Measurements from ENCODE around the gene CCDC77.

The CCDC77 gene

GRCh38 chr12:449203-449602, 47.8 kb downstream of the CCDC77 start:
- Histone ChIP-seq H3K9ac (ENCODE audit: low read length) (no peak overlapping the region), H3K4me3 (ENCODE audit: low read depth, low read length, poor library complexity, severe bottlenecking) (no peak overlapping the region), H3K4me1 (ENCODE audit: insufficient read depth, low read length, severe bottlenecking) (no peaks in the 10 kb centered on the region), H3K9me3 (ENCODE audit: low read length) (peaks cover 4% of the 10 kb centered on the region; the same call in 1 of the 2 replicates), H3K27me3 (ENCODE audit: insufficient read depth, low read length) (peaks cover 4% of the 10 kb centered on the region; the same call in 1 of the 2 replicates), H2AFZ (ENCODE audit: low read length) (no peak overlapping the region), H3K36me3 (ENCODE audit: insufficient read depth, low read length) (no peaks in the 10 kb centered on the region), H4K20me1 (ENCODE audit: insufficient read depth, low read length) (no peaks in the 10 kb centered on the region), H3K9me2 (ENCODE audit: low read depth, low read length) (no peaks in the 10 kb centered on the region), H3F3A (ENCODE audit: insufficient read depth, low read length) (no peaks in the 10 kb centered on the region), H3K27ac (ENCODE audit: low read depth, low read length, poor library complexity, severe bottlenecking) (no peak overlapping the region), H3K79me2 (ENCODE audit: insufficient read depth, low read length) (no peaks in the 10 kb centered on the region), H3K4me2 (ENCODE audit: low read length) (no peak overlapping the region)
- TF ChIP-seq EZH2 (IDR thresholded peaks at IDR 0.05; ENCODE audit: borderline replicate concordance, low read length) (no peak), CTCF (IDR thresholded peaks at IDR 0.05; ENCODE audit: low read length) (no peak)

- Histone ChIP-seq H3K27me3 (ENCODE audit: insufficient read depth, low read length) (peaks cover 4% of the 10 kb centered on the region; the same call in 1 of the 2 replicates), H2AFZ (ENCODE audit: low read length) (no peak overlapping the region), H3K4me3 (ENCODE audit: low read depth, low read length, poor library complexity, severe bottlenecking) (no peak overlapping the region), H3K27ac (ENCODE audit: low read depth, low read length, poor library complexity, severe bottlenecking) (no peak overlapping the region), H3K4me1 (ENCODE audit: insufficient read depth, low read length, severe bottlenecking) (no peaks in the 10 kb centered on the region), H3F3A (ENCODE audit: insufficient read depth, low read length) (no peaks in the 10 kb centered on the region), H3K9me3 (ENCODE audit: low read length) (peaks cover 4% of the 10 kb centered on the region; the same call in 1 of the 2 replicates), H4K20me1 (ENCODE audit: insufficient read depth, low read length) (no peaks in the 10 kb centered on the region), H3K36me3 (ENCODE audit: insufficient read depth, low read length) (no peaks in the 10 kb centered on the region), H3K9ac (ENCODE audit: low read length) (no peak overlapping the region), H3K4me2 (ENCODE audit: low read length) (no peak overlapping the region), H3K9me2 (ENCODE audit: low read depth, low read length) (no peaks in the 10 kb centered on the region), H3K79me2 (ENCODE audit: insufficient read depth, low read length) (no peaks in the 10 kb centered on the region)
- TF ChIP-seq EZH2 (IDR thresholded peaks at IDR 0.05; ENCODE audit: borderline replicate concordance, low read length) (no peak), CTCF (IDR thresholded peaks at IDR 0.05; ENCODE audit: low read length) (no peak)
Observed at GRCh38 chr12:450438-450837, 49.0 kb downstream of the CCDC77 start.

- TF ChIP-seq EZH2 (IDR thresholded peaks at IDR 0.05; ENCODE audit: borderline replicate concordance, low read length), result no peak
- TF ChIP-seq CTCF (IDR thresholded peaks at IDR 0.05; ENCODE audit: low read length), result no peak
- H4K20me1 ChIP-seq (ENCODE audit: insufficient read depth, low read length), result no peaks in the 10 kb centered on the region
Observed at GRCh38 chr12:452667-453210, 51.3 kb downstream of the CCDC77 start.

More at GRCh38 chr12:452667-453210, 51.3 kb downstream of the CCDC77 start:
- Histone ChIP-seq H2AFZ (ENCODE audit: low read length) (no peak overlapping the region), H3K4me1 (ENCODE audit: insufficient read depth, low read length, severe bottlenecking) (no peaks in the 10 kb centered on the region), H3K9ac (ENCODE audit: low read length) (no peak overlapping the region), H3K9me3 (ENCODE audit: low read length) (peaks cover 4% of the 10 kb centered on the region; the same call in 1 of the 2 replicates), H3K4me3 (ENCODE audit: low read depth, low read length, poor library complexity, severe bottlenecking) (no peak overlapping the region), H3K36me3 (ENCODE audit: insufficient read depth, low read length) (no peaks in the 10 kb centered on the region), H3K9me2 (ENCODE audit: low read depth, low read length) (no peaks in the 10 kb centered on the region), H3F3A (ENCODE audit: insufficient read depth, low read length) (no peaks in the 10 kb centered on the region; the same call in 1 of the 2 replicates), H3K79me2 (ENCODE audit: insufficient read depth, low read length) (no peaks in the 10 kb centered on the region), H3K4me2 (ENCODE audit: low read length) (no peak overlapping the region), H3K27me3 (ENCODE audit: insufficient read depth, low read length) (peaks cover 4% of the 10 kb centered on the region; the same call in 1 of the 2 replicates), H3K27ac (ENCODE audit: low read depth, low read length, poor library complexity, severe bottlenecking) (no peak overlapping the region)

All from OCI-LY1 (cell line).